IMR-90 (cell line): ENCODE measurements around the gene PLCG1. TPM values are rescaled to one million over a fixed set of nuclear protein-coding genes. Genes with fewer than 3 reads are reported as not detected.

ENCODE experiments used
- ATAC-seq: fragments of 200-7000 bp; cut with Tn5 transposase; 2 replicates; pipeline ENCODE4 v1.9.1; 2020; ENCODE audit warnings: low read depth, mild to moderate bottlenecking, moderate library complexity
- BruUV-seq: library from RNA; stranded (reverse); fragments of 400-500 nt; replicated peaks from 2 replicates; lab custom pipeline; 2021; lab: Mats Ljungman, UMichigan
- CTCF ChIA-PET: fragments of 300-600 bp; formaldehyde crosslinking; extraction: SDS; loops from one replicate; lab custom pipeline; 2021; ENCODE audit warnings: antibody characterized with exemption; lab: Yijun Ruan, JAX
- POLR2A ChIA-PET: fragments of 300-600 bp; sonication (Branson Sonifier 250); formaldehyde crosslinking; loops from one replicate; lab custom pipeline; 2022; ENCODE audit warnings: antibody characterized with exemption; ENCODE audit not compliant: unreplicated experiment; lab: Charles Lee
- DNase-seq: peaks from one replicate; pipeline ENCODE4 v3.0.0; 2013
- H2AFZ ChIP-seq: replicated peaks from 2 replicates; pipeline ENCODE3; 2013; ENCODE audit warnings: low read length, mild to moderate bottlenecking; ENCODE audit not compliant: poor library complexity
- H2AK5ac ChIP-seq: 2 replicates; pipeline ENCODE4 v1.6.1; 2013; ENCODE audit warnings: low read depth, low read length, inconsistent platforms
- H2AK9ac ChIP-seq: replicated peaks from 2 replicates; pipeline ENCODE3; 2013; ENCODE audit warnings: mild to moderate bottlenecking, low read depth, low read length, moderate library complexity; ENCODE audit not compliant: poor library complexity
- H2BK120ac ChIP-seq: 2 replicates; pipeline ENCODE4 v1.6.1; 2013; ENCODE audit warnings: low read depth, low read length, inconsistent platforms
- H2BK15ac ChIP-seq: 3 replicates; pipeline ENCODE4 v1.6.1; 2013; ENCODE audit warnings: low read depth, low read length, inconsistent platforms
- H2BK20ac ChIP-seq: 2 replicates; pipeline ENCODE4 v1.6.1; 2013; ENCODE audit warnings: low read depth, mild to moderate bottlenecking, inconsistent platforms, low read length, moderate library complexity
- H2BK5ac ChIP-seq: 2 replicates; pipeline ENCODE4 v1.6.1; 2013; ENCODE audit warnings: mild to moderate bottlenecking, low read depth, low read length, inconsistent platforms; ENCODE audit not compliant: poor library complexity, severe bottlenecking
- H3K14ac ChIP-seq: replicated peaks from 2 replicates; pipeline ENCODE4 v1.6.1; 2013; ENCODE audit warnings: low read depth, low read length, inconsistent platforms
- H3K18ac ChIP-seq: 2 replicates; pipeline ENCODE4 v1.6.1; 2013; ENCODE audit warnings: low read depth, low read length, control low read depth
- H3K23ac ChIP-seq: 2 replicates; pipeline ENCODE4 v1.6.1; 2013; ENCODE audit warnings: low read depth, low read length, inconsistent platforms
- H3K27ac ChIP-seq: 2 replicates; pipeline ENCODE4 v1.5.1; 2013; ENCODE audit warnings: mild to moderate bottlenecking, control low read depth, low read length; ENCODE audit not compliant: insufficient read depth
- H3K27me3 ChIP-seq: 2 replicates; pipeline ENCODE4 v1.6.1; 2013; ENCODE audit warnings: low read length; ENCODE audit not compliant: control insufficient read depth, insufficient read depth
- H3K36me3 ChIP-seq: 2 replicates; pipeline ENCODE4 v1.6.1; 2013; ENCODE audit warnings: low read length, mixed read lengths; ENCODE audit not compliant: control insufficient read depth, insufficient read depth
- H3K4ac ChIP-seq: 2 replicates; pipeline ENCODE4 v1.6.1; 2013; ENCODE audit warnings: low read depth, low read length, inconsistent platforms
- H3K4me1 ChIP-seq: 2 replicates; pipeline ENCODE4 v1.6.1; 2013; ENCODE audit warnings: low read length, mixed read lengths; ENCODE audit not compliant: control insufficient read depth, insufficient read depth
- H3K4me2 ChIP-seq: 2 replicates; pipeline ENCODE4 v1.6.1; 2013; ENCODE audit warnings: low read depth, mild to moderate bottlenecking, control low read depth, low read length, moderate library complexity
- H3K4me3 ChIP-seq: 2 replicates; pipeline ENCODE4 v1.5.1; 2013; ENCODE audit warnings: low read depth, mild to moderate bottlenecking, control low read depth, low read length, moderate library complexity; ENCODE audit not compliant: insufficient read depth
- H3K56ac ChIP-seq: 2 replicates; pipeline ENCODE4 v1.6.1; 2013; ENCODE audit warnings: low read length, inconsistent platforms; ENCODE audit not compliant: insufficient read depth; ENCODE audit errors: extremely low read depth
- H3K79me1 ChIP-seq, 2 experiments: 2 replicates each; pipeline ENCODE4 v1.6.1; 2013; ENCODE audit warnings: low read length in 2 of 2, inconsistent platforms in 1 of 2, low read depth in 1 of 2
- H3K9ac ChIP-seq: 2 replicates; pipeline ENCODE4 v1.6.1; 2013; ENCODE audit warnings: low read depth, low read length, control low read depth
- H3K9me1 ChIP-seq: 2 replicates; pipeline ENCODE4 v1.6.1; 2013; ENCODE audit warnings: low read length, inconsistent platforms; ENCODE audit not compliant: insufficient read depth
- H3K9me3 ChIP-seq: 2 replicates; pipeline ENCODE4 v1.6.1; 2013; ENCODE audit warnings: low read length; ENCODE audit not compliant: control insufficient read depth, insufficient read depth
- H4K20me1 ChIP-seq: 2 replicates; pipeline ENCODE4 v1.6.1; 2013; ENCODE audit warnings: low read length, inconsistent platforms; ENCODE audit not compliant: insufficient read depth
- H4K5ac ChIP-seq: 2 replicates; pipeline ENCODE4 v1.6.1; 2013; ENCODE audit warnings: mild to moderate bottlenecking, low read depth, low read length, control low read depth
- H4K8ac ChIP-seq, 2 experiments: 2 replicates each; pipeline ENCODE4 v1.6.1; 2013; ENCODE audit warnings: low read depth in 2 of 2, low read length in 2 of 2, control low read depth in 1 of 2, inconsistent platforms in 1 of 2
- H4K91ac ChIP-seq: 2 replicates; pipeline ENCODE4 v1.6.1; 2013; ENCODE audit warnings: low read depth, low read length, inconsistent platforms; ENCODE audit not compliant: insufficient read depth
- CHD1 ChIP-seq: IDR thresholded peaks from 2 replicates; pipeline ENCODE4 v1.6.1; 2012; ENCODE audit warnings: low read depth, low read length, improper control_type of control experiment
- FOS ChIP-seq: fragments of 150-350 bp; IDR thresholded peaks from 2 replicates; pipeline ENCODE4 v1.6.1; 2016; ENCODE audit warnings: low read depth, low read length
- MAFK ChIP-seq: IDR thresholded peaks from 2 replicates; pipeline ENCODE4 v1.6.1; 2012; ENCODE audit warnings: low read depth, low read length, improper control_type of control experiment
- MAZ ChIP-seq: IDR thresholded peaks from 2 replicates; pipeline ENCODE4 v1.6.1; 2012; ENCODE audit warnings: low read depth, mild to moderate bottlenecking, low read length, improper control_type of control experiment, moderate library complexity, borderline replicate concordance
- MXI1 ChIP-seq: IDR thresholded peaks from 2 replicates; pipeline ENCODE4 v1.6.1; 2012; ENCODE audit warnings: low read depth, mild to moderate bottlenecking, low read length, moderate library complexity, borderline replicate concordance
- POLR2A ChIP-seq: IDR thresholded peaks from 2 replicates; pipeline ENCODE4 v1.6.1; 2012; ENCODE audit warnings: mild to moderate bottlenecking, low read depth, low read length
- RAD21 ChIP-seq: IDR thresholded peaks from 2 replicates; pipeline ENCODE4 v1.6.1; 2012; ENCODE audit warnings: low read length, improper control_type of control experiment
- RCOR1 ChIP-seq: IDR thresholded peaks from 2 replicates; pipeline ENCODE4 v1.6.1; 2012; ENCODE audit warnings: mild to moderate bottlenecking, low read length, improper control_type of control experiment; ENCODE audit not compliant: insufficient replicate concordance
- RFX5 ChIP-seq: IDR thresholded peaks from 2 replicates; pipeline ENCODE4 v1.8.0; 2012; ENCODE audit warnings: low read depth, mild to moderate bottlenecking, low read length, moderate library complexity
- SMC3 ChIP-seq: fragments of 150-350 bp; IDR thresholded peaks from 2 replicates; pipeline ENCODE4 v1.6.1; 2016; ENCODE audit warnings: low read depth, mild to moderate bottlenecking, antibody characterized with exemption, low read length, moderate library complexity
- WGBS, 2 experiments: methylation state at CpG; one replicate each; pipeline versions ENCODE4 v1.1.5 to v1.1.7; 2013; ENCODE audit warnings: missing lambda C conversion rate in 2 of 2; ENCODE audit not compliant: insufficient read length in 1 of 2; ENCODE audit errors: extremely low coverage in 2 of 2; 5-methylcytosine and 5-hydroxymethylcytosine counted together
- dilution Hi-C: fragments of 300-500 bp; cut with HindIII; formaldehyde crosslinking; loops from one replicate; pipeline ENCODE4 v1.14.3; 2018; ENCODE audit warnings: low sequenced_read_pairs; ENCODE audit not compliant: unreplicated experiment
- in situ Hi-C: fragments of 300-500 bp; cut with MboI; formaldehyde crosslinking; loops from 3 replicates; pipeline ENCODE4 v1.14.3; 2019; ENCODE audit warnings: low sequenced_read_pairs, inconsistent platforms, mixed read lengths
- intact Hi-C: fragments of 100-400 bp; cut with micrococcal nuclease; formaldehyde crosslinking; loops from 2 replicates; pipeline ENCODE4 v1.10.0; 2022
- polyA plus RNA-seq, 3 experiments: library from polyadenylated mRNA; depleted of rRNA; stranded (reverse); fragments of >200 nt; gene quantifications; 2 replicates each; pipeline ENCODE4 v1.2.3, GENCODE V29; 2012; ENCODE audit warnings: low replicate concordance in 1 of 3
- total RNA-seq: library from RNA; depleted of rRNA; stranded (reverse); fragments of >200 nt; gene quantifications from 2 replicates; pipeline ENCODE4 v1.2.3, GENCODE V29; 2012
- TF ChIP-seq, protein P1 (sequence below): fragments of 150-350 bp; IDR thresholded peaks from 2 replicates; pipeline ENCODE4 v1.6.1; 2016; ENCODE audit warnings: low read depth, mild to moderate bottlenecking, low read length, moderate library complexity, borderline replicate concordance

The PLCG1 gene
- total and polyA plus RNA-seq, 2 of the 4 experiments (the other 2 are of a cell fraction): 59.1 to 69.1 TPM

DNA sequence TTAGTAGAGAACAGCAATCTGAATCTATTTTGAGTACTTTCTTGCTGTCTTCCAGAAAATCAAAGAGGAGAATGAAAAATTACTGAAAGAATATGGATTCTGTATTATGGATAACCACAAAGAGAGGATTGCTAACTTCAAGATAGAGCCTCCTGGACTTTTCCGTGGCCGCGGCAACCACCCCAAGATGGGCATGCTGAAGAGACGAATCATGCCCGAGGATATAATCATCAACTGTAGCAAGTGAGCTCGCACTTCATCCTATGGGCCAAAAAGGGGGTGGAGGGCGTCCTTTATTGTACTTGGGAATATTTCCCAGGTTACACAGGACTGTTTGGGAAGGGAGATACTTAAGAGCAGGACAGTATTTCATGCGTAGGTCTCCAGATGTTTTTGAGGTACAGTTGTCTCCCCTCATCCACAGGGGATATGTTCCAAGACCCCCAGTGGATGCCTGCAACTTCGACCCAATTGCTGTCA, 37.3 kb upstream of the PLCG1 start:
- Histone ChIP-seq H3K4me2 (no peak overlapping the region), H3K23ac (no peak overlapping the region), H3K4me3 (no peak overlapping the region), H3K4me1 (peaks cover 9% of the 10 kb centered on the region), H4K91ac (no peak overlapping the region), H3K27me3 (no peaks in the 10 kb centered on the region), H3K14ac (no peak overlapping the region), H3K36me3 (peaks cover 46% of the 10 kb centered on the region), H2AK5ac (no peak overlapping the region), H3K4ac (no peak overlapping the region), H3K27ac (peak overlapping the region; percentile 41; the same call in 1 of the 2 replicates), H4K8ac (no peak overlapping the region), H3K56ac (no peak overlapping the region), H2AK9ac (no peak overlapping the region), H4K5ac (peak overlapping the region; percentile 59; the same call in 1 of the 2 replicates), H2BK120ac (no peak overlapping the region), H3K18ac (peak overlapping the region; percentile 72; the same call in 1 of the 2 replicates), H2BK5ac (no peak overlapping the region), H3K79me1 (peaks cover 12 to 37% of the 10 kb centered on the region in 2 experiments), H2BK20ac (no peak overlapping the region), H4K20me1 (no peaks in the 10 kb centered on the region), H3K9ac (no peak overlapping the region), H3K9me3 (no peaks in the 10 kb centered on the region), H3K9me1 (peaks cover 3% of the 10 kb centered on the region; the same call in 1 of the 2 replicates), H2AFZ (no peak overlapping the region), H2BK15ac (no peak overlapping the region)
- no peak for TF ChIP-seq RCOR1
- TF ChIP-seq, protein P1, sequence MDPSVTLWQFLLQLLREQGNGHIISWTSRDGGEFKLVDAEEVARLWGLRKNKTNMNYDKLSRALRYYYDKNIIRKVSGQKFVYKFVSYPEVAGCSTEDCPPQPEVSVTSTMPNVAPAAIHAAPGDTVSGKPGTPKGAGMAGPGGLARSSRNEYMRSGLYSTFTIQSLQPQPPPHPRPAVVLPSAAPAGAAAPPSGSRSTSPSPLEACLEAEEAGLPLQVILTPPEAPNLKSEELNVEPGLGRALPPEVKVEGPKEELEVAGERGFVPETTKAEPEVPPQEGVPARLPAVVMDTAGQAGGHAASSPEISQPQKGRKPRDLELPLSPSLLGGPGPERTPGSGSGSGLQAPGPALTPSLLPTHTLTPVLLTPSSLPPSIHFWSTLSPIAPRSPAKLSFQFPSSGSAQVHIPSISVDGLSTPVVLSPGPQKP: no peak
- no peak for TF ChIP-seq CHD1
- TF ChIP-seq RAD21: no peak
- no peak for TF ChIP-seq SMC3
- TF ChIP-seq POLR2A: no peak
- no peak for TF ChIP-seq MAZ
- TF ChIP-seq RFX5: no peak
- no peak for TF ChIP-seq MAFK
- no peak for TF ChIP-seq MXI1
- no peak for TF ChIP-seq FOS
- CTCF ChIA-PET: no interaction called here
- BruUV-seq: no TSS peak
- POLR2A ChIA-PET: no interaction called here
- no CpG with 5 or more reads among the region's 9 CpGs for WGBS, 2 experiments
- dilution Hi-C loops: no loop called here
- intact Hi-C loops: no loop called here
- no peak for ATAC-seq
- in situ Hi-C loops: no loop called here
- peak; percentile 62 for DNase-seq
